ENCODE results near the gene FOXP4. TPM values are rescaled to one million over a fixed set of nuclear protein-coding genes. Genes with fewer than 3 reads are reported as not detected.

Gene FOXP4
- total RNA-seq, 4 donors from 2014 or later = 12.6 to 42.4 (median 23.7) TPM

GRCh38 chr6:41582540-41582939, 36.4 kb downstream of the FOXP4 start:
- TF ChIP-seq CTCF (IDR thresholded peaks at IDR 0.05) (no peak), POLR2A (IDR thresholded peaks at IDR 0.05) (no peak)
- peaks cover 9 to 20% of the 10 kb centered on the region in 2 donors for H3K36me3 ChIP-seq
- no peaks in the 10 kb centered on the region for H3K27me3 ChIP-seq
- peak overlapping the region in 2 of 3 donors; percentile 31 to 63 for H3K27ac ChIP-seq
- H3K4me3 ChIP-seq (replicated peaks in 1 of 3) = no peak overlapping the region
- DNase-seq = no peak
- H3K4me1 ChIP-seq = peaks cover 24 to 48% of the 10 kb centered on the region in 2 donors
- intact Hi-C loops (cut with DNase I) = loop anchor here (5.0 kb wide), 1 partner anchor 35 kb away; the partner anchor contains the start of gene FOXP4
- WGBS, 2 donors = 94 to 96% methylated on average over 4 to 5 of the region's 5 CpGs
- no peaks in the 10 kb centered on the region for H3K9me3 ChIP-seq

- intact Hi-C loops (cut with DNase I) = loop anchor here (5.0 kb wide), 1 partner anchor 36 kb away; the partner anchor contains the start of gene FOXP4
- TF ChIP-seq CTCF (IDR thresholded peaks at IDR 0.05) = no peak
- TF ChIP-seq POLR2A (IDR thresholded peaks at IDR 0.05) = no peak
- Histone ChIP-seq H3K27me3 (no peaks in the 10 kb centered on the region), H3K9me3 (no peaks in the 10 kb centered on the region), H3K4me3 (replicated peaks in 1 of 3) (no peak overlapping the region), H3K27ac (peak overlapping the region; percentile 29 to 63 (median 31)), H3K4me1 (peaks cover 14 to 37% of the 10 kb centered on the region in 2 donors), H3K36me3 (peaks cover 18 to 21% of the 10 kb centered on the region in 2 donors)
- 92% methylated on average over 1 of the region's 1 CpG for WGBS, 2 donors
- DNase-seq = no peak
Observed at GRCh38 chr6:41583565-41583964, 37.4 kb downstream of the FOXP4 start.

GRCh38 chr6:41584205-41584604, 38.0 kb downstream of the FOXP4 start:
- H3K4me3 ChIP-seq (replicated peaks in 1 of 3) = no peak overlapping the region
- H3K27ac ChIP-seq = peak overlapping the region in 2 of 3 donors; percentile 36 to 53
- TF ChIP-seq CTCF (IDR thresholded peaks at IDR 0.05) (no peak), POLR2A (IDR thresholded peaks at IDR 0.05) (no peak)
- peaks cover 23 to 24% of the 10 kb centered on the region in 2 donors for H3K36me3 ChIP-seq
- WGBS, 2 donors = 82 to 91% methylated on average over 5 to 6 of the region's 6 CpGs
- H3K27me3 ChIP-seq = no peaks in the 10 kb centered on the region
- intact Hi-C loops (cut with DNase I) = loop anchor here (5.0 kb wide), 1 partner anchor 37 kb away; the partner anchor contains the start of gene FOXP4
- DNase-seq = no peak
- no peaks in the 10 kb centered on the region for H3K9me3 ChIP-seq
- H3K4me1 ChIP-seq = peaks cover 12 to 31% of the 10 kb centered on the region in 2 donors

- WGBS, 2 donors = 73 to 80% methylated on average over 6 to 10 of the region's 11 CpGs
- peaks cover 29 to 30% of the 10 kb centered on the region in 2 donors for H3K36me3 ChIP-seq
- no peak overlapping the region for H3K4me3 ChIP-seq (replicated peaks in 1 of 3)
- H3K27ac ChIP-seq = peak overlapping the region in 2 of 3 donors; percentile 45 to 53
- H3K9me3 ChIP-seq = no peaks in the 10 kb centered on the region
- peak; percentile 62 to 70 for DNase-seq
- H3K27me3 ChIP-seq = no peaks in the 10 kb centered on the region
- peaks cover 12 to 30% of the 10 kb centered on the region in 2 donors for H3K4me1 ChIP-seq
- no peak for TF ChIP-seq CTCF (IDR thresholded peaks at IDR 0.05)
- intact Hi-C loops (cut with DNase I) = loop anchor here (5.0 kb wide), 1 partner anchor 37 kb away; the partner anchor contains the start of gene FOXP4
Observed at GRCh38 chr6:41584668-41585205, 38.6 kb downstream of the FOXP4 start.

- Histone ChIP-seq H3K36me3 (peaks cover 29 to 37% of the 10 kb centered on the region in 2 donors), H3K4me1 (peaks cover 11 to 23% of the 10 kb centered on the region in 2 donors), H3K9me3 (no peaks in the 10 kb centered on the region), H3K4me3 (replicated peaks in 1 of 3) (no peak overlapping the region), H3K27me3 (no peaks in the 10 kb centered on the region), H3K27ac (peak overlapping the region in 2 of 3 donors; percentile 45 to 53)
- TF ChIP-seq POLR2A (IDR thresholded peaks at IDR 0.05) (no peak), CTCF (IDR thresholded peaks at IDR 0.05) (no peak)
- WGBS, 2 donors = 87 to 91% methylated on average over 9 of the region's 9 CpGs
- intact Hi-C loops (cut with DNase I) = no loop called here
- no peak for DNase-seq
Observed at GRCh38 chr6:41585605-41586004, 39.4 kb downstream of the FOXP4 start.

Data from thyroid gland (tissue), 4 donors.